SK-N-SH (cell line): Measurements from ENCODE around the gene ATP5F1D. TPM values are rescaled to one million over a fixed set of nuclear protein-coding genes. Genes with fewer than 3 reads are reported as not detected.

Experiments used
- CTCF ChIA-PET: fragments of 300-600, 350-600 bp; formaldehyde crosslinking; extraction: SDS; loops from one replicate; lab custom pipeline; 2021; lab: Yijun Ruan, JAX
- POLR2A ChIA-PET: fragments of 350-600 bp; sonication (Branson Sonifier 250); formaldehyde crosslinking; extraction: SDS; loops from one replicate; lab custom pipeline; 2020; ENCODE audit warnings: antibody characterized with exemption, inconsistent platforms; lab: Yijun Ruan, JAX
- DNase-seq: peaks from one replicate; pipeline ENCODE4 v3.0.0; 2012
- H2AFZ ChIP-seq: fragments of 200-600 bp; sonication (generic); 2 replicates; pipeline ENCODE4 v1.8.1; 2016; ENCODE audit warnings: antibody characterized with exemption, mild to moderate bottlenecking, low read depth
- H3F3A ChIP-seq: fragments of 200-600 bp; sonication (generic); replicated peaks from 2 replicates; pipeline ENCODE3; 2016; ENCODE audit warnings: antibody characterized with exemption, mild to moderate bottlenecking; ENCODE audit not compliant: insufficient read depth
- H3K27ac ChIP-seq, 2 experiments: fragments of 200-500 bp in 1 of 2; fragments of 200-600 bp in 1 of 2; sonication (Bioruptor generic) in 1 of 2; sonication (generic), shearing (Covaris generic) in 1 of 2; 2 replicates each; pipeline versions ENCODE4 v1.5.1 to v1.6.1; 2014 to 2016; ENCODE audit warnings: low read depth in 2 of 2, inconsistent platforms in 1 of 2, low read length in 1 of 2, mild to moderate bottlenecking in 1 of 2, mixed read lengths in 1 of 2
- H3K27me3 ChIP-seq: fragments of 200-600 bp; sonication (generic), shearing (Covaris generic); 2 replicates; pipeline ENCODE4 v1.6.1; 2016; ENCODE audit warnings: mixed run types; ENCODE audit not compliant: insufficient read depth
- H3K36me3 ChIP-seq, 2 experiments: fragments of 200-500 bp in 1 of 2; fragments of 200-600 bp in 1 of 2; sonication (Bioruptor generic) in 1 of 2; sonication (generic) in 1 of 2; replicated peaks in 1 of 2; 2 replicates each; pipeline versions ENCODE3 to v1.5.1; 2014 to 2016; ENCODE audit warnings: low read length in 1 of 2, mild to moderate bottlenecking in 1 of 2; ENCODE audit not compliant: insufficient read depth in 2 of 2, control insufficient read depth in 1 of 2
- H3K4me1 ChIP-seq, 2 experiments: fragments of 200-500 bp in 1 of 2; fragments of 200-600 bp in 1 of 2; sonication (Bioruptor generic) in 1 of 2; sonication (generic), shearing (Covaris generic) in 1 of 2; 2 replicates each; pipeline versions ENCODE4 v1.5.1 to v1.6.1; 2014 to 2016; ENCODE audit warnings: low read depth in 1 of 2, low read length in 1 of 2, mixed run types in 1 of 2; ENCODE audit not compliant: insufficient read depth in 2 of 2, control insufficient read depth in 1 of 2
- H3K4me2 ChIP-seq: fragments of 200-600 bp; sonication (generic), shearing (Covaris generic); 2 replicates; pipeline ENCODE4 v1.6.1; 2017; ENCODE audit warnings: mixed run types
- H3K4me3 ChIP-seq, 2 experiments: fragments of 200-500 bp in 1 of 2; fragments of 200-600 bp in 1 of 2; sonication (Bioruptor generic) in 1 of 2; sonication (generic), shearing (Covaris generic) in 1 of 2; 2 replicates each; pipeline versions ENCODE4 v1.5.1 to v1.8.1; 2014 to 2016; ENCODE audit warnings: low read depth in 2 of 2, inconsistent platforms in 1 of 2, low read length in 1 of 2, mild to moderate bottlenecking in 1 of 2, mixed read lengths in 1 of 2, moderate library complexity in 1 of 2
- H3K79me2 ChIP-seq: fragments of 200-600 bp; sonication (generic); 2 replicates; pipeline ENCODE4 v1.8.1; 2017; ENCODE audit warnings: mild to moderate bottlenecking; ENCODE audit not compliant: insufficient read depth
- H3K9ac ChIP-seq: fragments of 200-600 bp; sonication (generic); 2 replicates; pipeline ENCODE4 v1.6.1; 2017; ENCODE audit warnings: mixed run types
- H3K9me2 ChIP-seq: fragments of 200-600 bp; sonication (generic); 2 replicates; pipeline ENCODE4 v1.6.1; 2017; ENCODE audit warnings: mixed run types
- H3K9me3 ChIP-seq: fragments of 200-600 bp; sonication (generic); 2 replicates; pipeline ENCODE4 v1.6.1; 2017; ENCODE audit warnings: mixed run types, mild to moderate bottlenecking, moderate library complexity
- H4K20me1 ChIP-seq: fragments of 200-600 bp; sonication (generic); 2 replicates; pipeline ENCODE4 v1.6.1; 2017; ENCODE audit warnings: mild to moderate bottlenecking, mixed run types; ENCODE audit not compliant: insufficient read depth
- CTCF ChIP-seq: fragments of 200-600 bp; sonication (generic); IDR thresholded peaks from 2 replicates; pipeline ENCODE4 v1.6.1; 2017; ENCODE audit warnings: antibody characterized with exemption, mild to moderate bottlenecking, moderate library complexity
- ELF1 ChIP-seq: IDR thresholded peaks from 2 replicates; pipeline ENCODE4 v1.4.0; 2012
- FOXM1 ChIP-seq: IDR thresholded peaks from 2 replicates; pipeline ENCODE4 v1.4.0; 2012; ENCODE audit warnings: low read depth, mild to moderate bottlenecking
- NFIC ChIP-seq: IDR thresholded peaks from 2 replicates; pipeline ENCODE4 v1.4.0; 2012; ENCODE audit warnings: borderline replicate concordance
- PBX3 ChIP-seq: IDR thresholded peaks from 2 replicates; pipeline ENCODE4; 2012
- POLR2AphosphoS5 ChIP-seq: IDR thresholded peaks from 2 replicates; pipeline ENCODE4 v1.6.1; 2012; ENCODE audit warnings: low read depth, low read length
- RCOR1 ChIP-seq: fragments of 150-350 bp; IDR thresholded peaks from 2 replicates; pipeline ENCODE4 v1.6.1; 2017; ENCODE audit warnings: antibody characterized with exemption, low read length
- REST ChIP-seq: IDR thresholded peaks from 2 replicates; pipeline ENCODE4 v1.6.1; 2012; ENCODE audit warnings: mild to moderate bottlenecking, low read depth, low read length, moderate library complexity
- RXRA ChIP-seq: IDR thresholded peaks from 2 replicates; pipeline ENCODE4 v1.4.0; 2012; ENCODE audit warnings: low read depth, mild to moderate bottlenecking, borderline replicate concordance
- USF1 ChIP-seq: IDR thresholded peaks from 2 replicates; pipeline ENCODE4 v1.4.0; 2012; ENCODE audit warnings: low read depth, borderline replicate concordance
- USF2 ChIP-seq: fragments of 150-350 bp; IDR thresholded peaks from 2 replicates; pipeline ENCODE4 v1.6.1; 2017; ENCODE audit warnings: antibody characterized with exemption, low read length, low read depth, borderline replicate concordance
- ZBTB33 ChIP-seq: IDR thresholded peaks from 2 replicates; pipeline ENCODE4 v1.4.0; 2012; ENCODE audit warnings: low read depth, borderline replicate concordance
- WGBS: methylation state at CpG from one replicate; pipeline ENCODE4 v1.1.6; 2017; ENCODE audit warnings: low lambda C conversion rate; 5-methylcytosine and 5-hydroxymethylcytosine counted together
- polyA plus RNA-seq, 3 experiments: library from polyadenylated mRNA; depleted of rRNA; stranded (reverse); fragments of >200 nt; gene quantifications; 2 replicates each; pipeline ENCODE4 v1.2.3, GENCODE V29; 2012

ATP5F1D gene
- polyA plus RNA-seq, 1 of the 3 experiments (the other 2 are of a cell fraction), result 226 TPM

- TF ChIP-seq CTCF, result no peak
- no peak for TF ChIP-seq PBX3
- no peak for TF ChIP-seq RCOR1
- no peak for TF ChIP-seq ZBTB33
Observed at GRCh38 chr19:1221904-1222255, 19.7 kb upstream of the ATP5F1D start (continued).

- Histone ChIP-seq H3K4me1 (peaks cover 0 to 5% of the 10 kb centered on the region in 2 experiments; a peak in 1 of 4 replicates), H3K9me3 (no peaks in the 10 kb centered on the region), H3K4me2 (no peak overlapping the region), H3K36me3 (peaks cover 0 to 45% of the 10 kb centered on the region in 2 experiments), H3K9me2 (no peaks in the 10 kb centered on the region), H3K27ac (no peak overlapping the region; a peak in 1 of 4 replicates)
- DNase-seq, result peak; percentile 76
- 90% methylated on average over 2 of the region's 14 CpGs for WGBS
- no peak for TF ChIP-seq RXRA
- no peak for TF ChIP-seq POLR2AphosphoS5
- TF ChIP-seq REST, result no peak
- no peak for TF ChIP-seq NFIC
- TF ChIP-seq ZBTB33, result no peak
- no peak for TF ChIP-seq USF1
- TF ChIP-seq USF2, result no peak
- no peak for TF ChIP-seq PBX3
- no peak for TF ChIP-seq FOXM1
- TF ChIP-seq ELF1, result no peak
- no peak for TF ChIP-seq CTCF
- no peak for TF ChIP-seq RCOR1
- TF ChIP-seq, all 33 proteins: peak for 0
- peaks cover 33% of the 10 kb centered on the region for H3K79me2 ChIP-seq
- no peaks in the 10 kb centered on the region for H3K27me3 ChIP-seq
- peaks cover 22% of the 10 kb centered on the region; the same call in 1 of the 2 replicates for H4K20me1 ChIP-seq
- H3K4me3 ChIP-seq, result no peak overlapping the region; a peak in 1 of 4 replicates
- H2AFZ ChIP-seq, result no peak overlapping the region
- H3K9ac ChIP-seq, result no peak overlapping the region
- CTCF ChIA-PET, result interaction anchor here (0.9 to 7.0 kb wide), 17 partner anchors 8 to 267 kb away, joined by 3 to 82 read pairs (median 7); partner anchors contain the start of genes ATP5F1D, CBARP and CIRBP
- H3F3A ChIP-seq, result peaks cover 6% of the 10 kb centered on the region
- POLR2A ChIA-PET, result interaction anchor here (1.2 kb wide), 1 partner anchor 46 kb away, joined by 3 read pairs; no protein-coding TSS in a partner anchor
Observed at GRCh38 chr19:1222394-1222793, 19.2 kb upstream of the ATP5F1D start.
